HEK293T (cell line): ENCODE measurements around the gene TNIP2.

Source experiments
- ELF4 ChIP-seq: fragments of 450-650 bp; IDR thresholded peaks from 2 replicates; pipeline ENCODE4 v1.6.1; 2017; ENCODE audit warnings: antibody characterized with exemption
- NFRKB ChIP-seq: fragments of 450-650 bp; IDR thresholded peaks from 2 replicates; pipeline ENCODE4 v1.6.1; 2016; ENCODE audit warnings: mild to moderate bottlenecking, moderate library complexity
- SP1 ChIP-seq: fragments of 450-650 bp; IDR thresholded peaks from 2 replicates; pipeline ENCODE4 v1.6.1; 2017
- TARDBP ChIP-seq: fragments of 450-650 bp; IDR thresholded peaks from 2 replicates; pipeline ENCODE4 v1.6.1; 2016
- ZNF384 ChIP-seq: fragments of 450-650 bp; IDR thresholded peaks from 2 replicates; pipeline ENCODE4 v1.6.1; 2016

DNA sequence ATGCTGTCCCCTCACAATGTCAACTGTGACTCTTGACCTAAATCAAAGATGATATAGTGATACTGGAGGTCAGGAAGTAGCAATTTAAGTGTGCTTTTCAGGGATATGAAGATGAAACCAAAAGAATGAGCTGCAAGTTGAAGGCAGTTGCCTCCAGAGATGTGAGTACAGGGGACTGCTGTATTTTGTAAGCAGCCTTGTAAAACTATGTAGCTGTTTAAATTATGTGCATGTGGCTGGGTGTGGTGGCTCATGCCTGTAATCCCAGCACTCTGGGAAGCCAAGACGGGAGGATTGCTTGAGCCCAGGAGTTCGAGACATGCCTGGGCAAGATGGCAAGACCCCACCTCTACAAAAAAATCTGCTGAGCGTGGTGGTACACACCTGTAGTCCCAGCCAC is 15.1 kb upstream of the TNIP2 start:
- TF ChIP-seq SP1 (no peak), NFRKB (no peak), ELF4 (no peak), ZNF384 (no peak), TARDBP (no peak)
